H1 (cell line): ENCODE measurements around the gene LRP1. TPM values are rescaled to one million over a fixed set of nuclear protein-coding genes. Genes with fewer than 3 reads are reported as not detected.

Source experiments
- CTCF ChIA-PET: fragments of 300-600 bp; sonication (Branson Sonifier 250); formaldehyde crosslinking; loops from one replicate; lab custom pipeline; 2021; ENCODE audit not compliant: partially characterized antibody; lab: Charles Lee
- POLR2A ChIA-PET: fragments of 300-600 bp; sonication (Branson Sonifier 250); formaldehyde crosslinking; loops from one replicate; lab custom pipeline; 2021; ENCODE audit warnings: inconsistent platforms; ENCODE audit not compliant: partially characterized antibody; lab: Charles Lee
- DNase-seq, 2 experiments: peaks; one replicate each; pipeline versions ENCODE4 v3.0.0 to v3.0.0-alpha.2; 2010 to 2022; ENCODE audit warnings: low spot score in 2 of 2, low read depth in 1 of 2, mixed read lengths in 1 of 2
- FAIRE-seq: peaks from 2 replicates; lab custom pipeline; 2011; peaks lifted over from hg19 to GRCh38; lab: Jason Lieb, UNC
- H2AFZ ChIP-seq: 2 replicates; pipeline ENCODE4 v1.8.1; 2012; ENCODE audit warnings: low read length, inconsistent platforms
- H2AK5ac ChIP-seq: 2 replicates; pipeline ENCODE4 v1.6.1; 2013; ENCODE audit warnings: low read depth, low read length
- H2BK120ac ChIP-seq: replicated peaks from 2 replicates; pipeline ENCODE3; 2013; ENCODE audit warnings: low read depth, low read length, inconsistent platforms
- H2BK12ac ChIP-seq: 2 replicates; pipeline ENCODE4 v1.6.1; 2013; ENCODE audit warnings: low read depth, low read length
- H2BK15ac ChIP-seq: 2 replicates; pipeline ENCODE4 v1.6.1; 2013; ENCODE audit warnings: low read length
- H2BK20ac ChIP-seq: 2 replicates; pipeline ENCODE4 v1.6.1; 2013; ENCODE audit warnings: low read length
- H2BK5ac ChIP-seq: 2 replicates; pipeline ENCODE4 v1.6.1; 2013; ENCODE audit warnings: low read depth, low read length
- H3K14ac ChIP-seq: 2 replicates; pipeline ENCODE4 v1.6.1; 2013; ENCODE audit warnings: inconsistent platforms; ENCODE audit not compliant: insufficient read length
- H3K18ac ChIP-seq: 2 replicates; pipeline ENCODE4 v1.6.1; 2013; ENCODE audit warnings: low read length; ENCODE audit errors: extremely low read depth
- H3K23ac ChIP-seq: 2 replicates; pipeline ENCODE4 v1.6.1; 2013; ENCODE audit warnings: inconsistent platforms; ENCODE audit not compliant: insufficient read length
- H3K23me2 ChIP-seq: 2 replicates; pipeline ENCODE4 v1.6.1; 2013; ENCODE audit warnings: low read depth, low read length
- H3K27ac ChIP-seq: 2 replicates; pipeline ENCODE4 v1.6.1; 2011; ENCODE audit warnings: low read depth, low read length, inconsistent platforms
- H3K27me3 ChIP-seq, 4 experiments: replicated peaks in 1 of 4; 1 replicate in 1 of 4; 2 replicates in 3 of 4; pipeline versions ENCODE4 v1.6.1 to v1.8.1; 2011 to 2013; ENCODE audit warnings: low read length in 3 of 4, mild to moderate bottlenecking in 3 of 4, inconsistent platforms in 2 of 4, mixed read lengths in 2 of 4, moderate library complexity in 1 of 4; ENCODE audit not compliant: control insufficient read depth in 3 of 4, insufficient read depth in 3 of 4; ENCODE audit errors: extremely low read depth in 1 of 4
- H3K36me3 ChIP-seq, 4 experiments: 2 replicates each; pipeline versions ENCODE4 v1.6.1 to v1.8.1; 2011 to 2013; ENCODE audit warnings: mild to moderate bottlenecking in 4 of 4, low read length in 3 of 4, moderate library complexity in 2 of 4, control low read depth in 1 of 4, inconsistent platforms in 1 of 4; ENCODE audit not compliant: insufficient read depth in 4 of 4, control insufficient read depth in 2 of 4
- H3K4ac ChIP-seq: replicated peaks from 2 replicates; pipeline ENCODE3; 2013; ENCODE audit warnings: low read length, low read depth, mixed read lengths, inconsistent platforms; ENCODE audit not compliant: insufficient read length
- H3K4me1 ChIP-seq, 4 experiments: replicated peaks in 1 of 4; 1 replicate in 1 of 4; 2 replicates in 3 of 4; pipeline versions ENCODE4 v1.6.1 to v1.8.1; 2011 to 2013; ENCODE audit warnings: low read length in 3 of 4, inconsistent platforms in 2 of 4, mixed read lengths in 1 of 4; ENCODE audit not compliant: insufficient read depth in 4 of 4, control insufficient read depth in 3 of 4
- H3K4me2 ChIP-seq, 2 experiments: 2 replicates each; pipeline versions ENCODE4 v1.6.1 to v1.8.1; 2011 to 2013; ENCODE audit warnings: low read depth in 2 of 2, low read length in 2 of 2, control low read depth in 1 of 2, inconsistent platforms in 1 of 2, mild to moderate bottlenecking in 1 of 2; ENCODE audit not compliant: insufficient read depth in 1 of 2
- H3K4me3 ChIP-seq, 4 experiments: fragments of 200-600, 300-600 bp in 1 of 4; sonication (generic), shearing (Covaris generic), sonication (Bioruptor Twin) in 1 of 4; 2 replicates each; pipeline versions ENCODE4 v1.5.1 to v1.8.1; 2011 to 2016; ENCODE audit warnings: low read length in 4 of 4, low read depth in 3 of 4, control low read depth in 2 of 4, inconsistent platforms in 2 of 4, mild to moderate bottlenecking in 2 of 4, mixed read lengths in 1 of 4, moderate library complexity in 1 of 4; ENCODE audit not compliant: insufficient read depth in 2 of 4; ENCODE audit errors: extremely low read depth in 1 of 4
- H3K56ac ChIP-seq: replicated peaks from 2 replicates; pipeline ENCODE3; 2013; ENCODE audit warnings: low read depth, mild to moderate bottlenecking, mixed read lengths, low read length, inconsistent platforms; ENCODE audit not compliant: insufficient read length
- H3K79me1 ChIP-seq: 2 replicates; pipeline ENCODE4 v1.6.1; 2013; ENCODE audit warnings: low read depth, low read length, control low read depth
- H3K79me2 ChIP-seq, 2 experiments: 2 replicates each; pipeline versions ENCODE4 v1.6.1 to v1.8.1; 2012 to 2013; ENCODE audit warnings: low read length in 2 of 2, mild to moderate bottlenecking in 2 of 2, inconsistent platforms in 1 of 2; ENCODE audit not compliant: insufficient read depth in 2 of 2, control insufficient read depth in 1 of 2
- H3K9ac ChIP-seq, 4 experiments: replicated peaks in 1 of 4; 1 replicate in 1 of 4; 2 replicates in 3 of 4; pipeline versions ENCODE4 v1.6.1 to v1.8.1; 2011 to 2013; ENCODE audit warnings: low read depth in 3 of 4, low read length in 3 of 4, control low read depth in 2 of 4, mild to moderate bottlenecking in 2 of 4, moderate library complexity in 2 of 4, inconsistent platforms in 1 of 4; ENCODE audit errors: extremely low read depth in 1 of 4
- H3K9me3 ChIP-seq, 2 experiments: 2 replicates each; pipeline versions ENCODE4 v1.6.1 to v1.8.1; 2012 to 2013; ENCODE audit warnings: mild to moderate bottlenecking in 2 of 2, moderate library complexity in 2 of 2, control low read depth in 1 of 2, inconsistent platforms in 1 of 2, low read depth in 1 of 2, low read length in 1 of 2, mixed read lengths in 1 of 2; ENCODE audit not compliant: insufficient read depth in 2 of 2
- H4K20me1 ChIP-seq, 2 experiments: replicated peaks in 1 of 2; 2 replicates each; pipeline versions ENCODE3 to v1.8.1; 2011 to 2013; ENCODE audit warnings: inconsistent platforms in 2 of 2, low read length in 2 of 2, mild to moderate bottlenecking in 1 of 2; ENCODE audit not compliant: insufficient read depth in 2 of 2, control insufficient read depth in 1 of 2
- H4K5ac ChIP-seq: 2 replicates; pipeline ENCODE4 v1.6.1; 2013; ENCODE audit warnings: low read length, low read depth, mixed read lengths, inconsistent platforms; ENCODE audit not compliant: insufficient read length
- H4K8ac ChIP-seq: 2 replicates; pipeline ENCODE4 v1.8.0; 2013; ENCODE audit warnings: mild to moderate bottlenecking, moderate library complexity, low read length, inconsistent platforms; ENCODE audit not compliant: insufficient read depth; ENCODE audit errors: extremely low read depth
- H4K91ac ChIP-seq: replicated peaks from 2 replicates; pipeline ENCODE3; 2013; ENCODE audit warnings: low read length, mixed read lengths, inconsistent platforms; ENCODE audit not compliant: insufficient read length
- BCL11A ChIP-seq, 2 experiments: IDR thresholded peaks; one replicate each; pipeline ENCODE4 v1.6.1; 2011; ENCODE audit warnings: low read depth in 2 of 2, low read length in 2 of 2, mild to moderate bottlenecking in 2 of 2
- BRCA1 ChIP-seq: IDR thresholded peaks from 2 replicates; pipeline ENCODE4 v1.6.1; 2012; ENCODE audit warnings: low read depth, low read length, improper control_type of control experiment
- CHD1 ChIP-seq: IDR thresholded peaks from 2 replicates; pipeline ENCODE4 v1.6.1; 2012; ENCODE audit warnings: low read depth, low read length, improper control_type of control experiment
- CREB1 ChIP-seq: IDR thresholded peaks from 2 replicates; pipeline ENCODE4 v1.6.1; 2012; ENCODE audit warnings: inconsistent platforms
- CTBP2 ChIP-seq: IDR thresholded peaks from 2 replicates; pipeline ENCODE4 v1.7.0; 2011; ENCODE audit warnings: borderline replicate concordance, mild to moderate bottlenecking, moderate library complexity, mixed read lengths, low read length; ENCODE audit not compliant: insufficient read depth, insufficient read length
- GTF2F1 ChIP-seq: IDR thresholded peaks from 2 replicates; pipeline ENCODE4 v1.6.1; 2012; ENCODE audit warnings: low read depth, low read length, improper control_type of control experiment, borderline replicate concordance
- KDM5A ChIP-seq: fragments of 200-600 bp; IDR thresholded peaks from 2 replicates; pipeline ENCODE4 v1.7.1; 2012; ENCODE audit warnings: mild to moderate bottlenecking, low read length, inconsistent platforms, mixed read lengths
- NANOG ChIP-seq: IDR thresholded peaks from 2 replicates; pipeline ENCODE4 v1.6.1; 2011; ENCODE audit warnings: low read length, low read depth, mild to moderate bottlenecking, inconsistent platforms; ENCODE audit not compliant: insufficient read depth, poor library complexity, severe bottlenecking
- POU5F1 ChIP-seq: IDR thresholded peaks from 2 replicates; pipeline ENCODE4 v1.6.1; 2011; ENCODE audit warnings: low read depth, mild to moderate bottlenecking, low read length, moderate library complexity
- RBBP5 ChIP-seq: IDR thresholded peaks from 2 replicates; pipeline ENCODE4 v1.7.1; 2012; ENCODE audit warnings: low read depth, mild to moderate bottlenecking, inconsistent platforms, low read length, moderate library complexity, borderline replicate concordance
- USF2 ChIP-seq: IDR thresholded peaks from 2 replicates; pipeline ENCODE4 v1.6.1; 2011; ENCODE audit warnings: low read length, improper control_type of control experiment
- WGBS, 2 experiments: shearing (Covaris generic) in 1 of 2; methylation state at CpG; one replicate each; pipeline versions ENCODE4 v1.1.6 to v1.1.7; 2013 to 2015; ENCODE audit warnings: low lambda C conversion rate in 2 of 2, mixed read lengths in 2 of 2, inconsistent platforms in 1 of 2, low coverage in 1 of 2, missing lambda C conversion rate in 1 of 2; ENCODE audit not compliant: insufficient replicate concordance in 2 of 2, insufficient coverage in 1 of 2, insufficient read length in 1 of 2; ENCODE audit errors: extremely low coverage in 1 of 2, missing lambda C conversion rate in 1 of 2; 5-methylcytosine and 5-hydroxymethylcytosine counted together
- polyA plus RNA-seq, 7 experiments: library from polyadenylated mRNA; depleted of rRNA in 3 of 7; stranded (reverse) in 5 of 7; unstranded in 2 of 7; fragments of >200 nt in 5 of 7; fragments of 200-250 nt in 2 of 7; gene quantifications; 1 replicate in 5 of 7; 2 replicates in 1 of 7; 4 replicates in 1 of 7; pipeline versions ENCODE4 v1.2.1 to v1.2.3, GENCODE V29; 2011 to 2013; ENCODE audit warnings: missing spikeins in 2 of 7, mixed read lengths in 2 of 7
- total RNA-seq: library from RNA; stranded (reverse); fragmentation: NEBNext Ultra II Directional; extraction: Animal tissue kit (Norgen Biotek cat#: 25700); gene quantifications from 2 replicates; pipeline ENCODE4 v1.2.1, GENCODE V29; 2021

LRP1 gene
- total and polyA plus RNA-seq, 2 of the 8 experiments (the other 6 are each of a cell fraction or from before 2014, with no cell fraction given): 35.3 to 92.5 TPM

- no peak for DNase-seq
- Histone ChIP-seq H2BK20ac (no peak overlapping the region), H3K27me3 (no peaks in the 10 kb centered on the region), H4K20me1 (peaks cover 0 to 2% of the 10 kb centered on the region in 2 experiments), H2BK12ac (no peak overlapping the region), H3K4me3 (no peak overlapping the region), H3K9me3 (no peaks in the 10 kb centered on the region), H3K27ac (no peak overlapping the region), H3K4me2 (no peak overlapping the region), H2BK15ac (no peak overlapping the region), H3K23ac (no peak overlapping the region), H2BK120ac (no peak overlapping the region), H3K18ac (no peak overlapping the region), H3K79me1 (no peaks in the 10 kb centered on the region; the same call in 1 of the 2 replicates), H3K4ac (no peak overlapping the region), H3K56ac (no peak overlapping the region), H4K91ac (no peak overlapping the region), H3K4me1 (peaks cover 0 to 20% (median 14%) of the 10 kb centered on the region in 4 experiments; a peak in 6 of 7 replicates), H3K36me3 (peaks cover under 1 to 18% (median 8%) of the 10 kb centered on the region in 4 experiments; a peak in 7 of 8 replicates), H3K14ac (no peak overlapping the region), H2BK5ac (no peak overlapping the region), H3K79me2 (no peaks in the 10 kb centered on the region; a peak in 1 of 4 replicates), H2AK5ac (no peak overlapping the region), H3K9ac (no peak overlapping the region), H4K8ac (no peak overlapping the region), H4K5ac (no peak overlapping the region), H2AFZ (no peak overlapping the region), H3K23me2 (no peaks in the 10 kb centered on the region)
- FAIRE-seq: no peak
- ChIA-PET POLR2A (interaction anchor here (1.2 to 16.5 kb wide), 7 partner anchors 9 to 45 kb away, joined by 3 to 352 read pairs (median 4); partner anchors contain the start of genes LRP1, NAB2 and STAT6), CTCF (interaction anchor here (0.5 to 14.0 kb wide), 11 partner anchors 9 to 346 kb away, joined by 3 to 325 read pairs (median 4); partner anchors contain the start of gene STAT6)
- 92% methylated on average over 8 of the region's 8 CpGs; no CpG with 5 or more reads in 1 of the 2 experiments for WGBS, 2 experiments
- TF ChIP-seq POU5F1 (no peak), CHD1 (no peak), CTBP2 (no peak), BRCA1 (no peak), KDM5A (no peak), BCL11A (IDR thresholded peaks at IDR 0.05; ENCODE audit: low read depth in 2 of 2, low read length in 2 of 2) (no peak), USF2 (no peak), NANOG (no peak), GTF2F1 (no peak), RBBP5 (no peak), CREB1 (no peak)
These were observed 30.8 kb upstream of the LRP1 start for GRCh38 chr12:57097554-57097835.
